Stimulated activated naive CD4-positive, alpha-beta T cell treated with Interleukin-2 at 50 U/mL for 16 hours (primary cell): ENCODE results near the gene GTF3C1.
"Not testable (repeated sequence)": the region's sequence is repeated elsewhere in the genome, so short reads cannot be mapped to it uniquely, and the experiment has no call there.

Source experiments
- DNase-seq: peaks from one replicate; lab custom pipeline; 2025; lab: John Stamatoyannopoulos, UW

GTF3C1 gene

GRCh38 chr16:27462846-27463682 lies 86.6 kb downstream of the GTF3C1 start:
- no peak for DNase-seq

- DNase-seq, result no peak
These were observed 87.4 kb downstream of the GTF3C1 start for GRCh38 chr16:27462200-27462845.

DNA sequence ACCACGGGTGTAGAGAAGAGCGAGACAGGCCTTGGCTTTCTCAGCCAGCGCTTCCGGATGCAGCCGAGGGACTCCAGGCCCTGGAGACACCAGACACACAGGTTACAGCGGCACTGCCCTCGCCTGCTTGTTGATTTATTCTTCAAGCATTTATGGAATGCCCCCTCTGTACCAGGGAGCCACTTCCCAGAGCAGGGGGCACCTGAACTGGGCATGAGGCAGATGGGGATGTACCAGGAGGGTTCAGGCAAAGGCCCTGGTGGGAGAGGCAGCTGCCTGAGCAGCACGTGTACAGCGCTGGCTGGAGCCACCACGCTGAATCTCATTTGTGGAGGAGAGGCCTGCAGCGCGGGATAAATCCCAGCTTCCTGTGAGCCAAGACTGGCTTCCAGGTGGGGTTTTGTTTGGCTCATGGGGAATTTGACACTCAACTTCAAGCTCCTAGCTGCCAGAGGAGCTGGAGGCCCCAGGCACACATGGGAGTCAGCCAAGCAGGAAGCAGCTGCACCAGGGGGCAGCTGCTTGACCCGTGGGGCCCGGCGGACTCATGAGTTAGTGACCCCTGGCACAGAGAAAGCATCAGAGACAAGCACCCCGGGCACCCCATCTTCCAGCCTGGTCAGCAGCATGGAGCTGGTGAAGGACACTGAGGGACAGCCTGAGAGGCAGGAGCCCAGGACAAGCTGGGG lies 88.1 kb downstream of the GTF3C1 start:
- no peak for DNase-seq

- DNase-seq, result no peak
These were observed 88.8 kb downstream of the GTF3C1 start for GRCh38 chr16:27460663-27461482.

GRCh38 chr16:27460213-27460612 lies 89.5 kb downstream of the GTF3C1 start:
- no peak for DNase-seq

DNA sequence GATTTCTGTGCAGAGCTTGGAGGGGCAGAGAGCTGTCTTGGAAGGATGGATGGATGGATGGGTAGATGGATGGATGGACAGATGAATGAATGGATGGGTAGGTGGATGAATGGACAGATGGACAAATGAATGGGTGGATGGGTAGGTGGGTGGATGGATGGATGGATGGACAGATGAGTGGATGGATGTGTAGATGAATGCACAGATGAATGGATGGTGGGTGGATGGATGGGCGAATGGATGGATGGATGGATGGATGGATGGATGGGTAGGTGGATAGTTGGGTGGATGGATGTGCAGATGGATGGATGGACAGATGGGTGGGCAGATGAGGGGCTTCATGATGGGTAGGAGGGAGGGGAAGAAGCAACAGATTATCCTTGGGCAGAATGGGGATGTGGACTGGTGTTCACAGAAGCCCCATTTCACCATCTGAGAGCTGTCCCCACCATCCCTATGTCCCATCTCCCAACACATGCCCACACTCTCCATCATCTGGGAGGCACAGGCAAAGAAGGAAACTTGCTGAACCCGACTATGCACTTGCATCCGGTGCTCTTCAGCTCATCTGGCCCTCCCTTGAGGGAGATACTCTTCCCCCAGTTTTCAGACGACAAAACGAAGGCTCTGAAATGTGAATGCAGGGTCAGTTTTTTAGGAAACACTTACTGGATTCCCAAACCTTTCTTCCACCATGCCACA lies 90.6 kb downstream of the GTF3C1 start:
- no peak for DNase-seq

DNA sequence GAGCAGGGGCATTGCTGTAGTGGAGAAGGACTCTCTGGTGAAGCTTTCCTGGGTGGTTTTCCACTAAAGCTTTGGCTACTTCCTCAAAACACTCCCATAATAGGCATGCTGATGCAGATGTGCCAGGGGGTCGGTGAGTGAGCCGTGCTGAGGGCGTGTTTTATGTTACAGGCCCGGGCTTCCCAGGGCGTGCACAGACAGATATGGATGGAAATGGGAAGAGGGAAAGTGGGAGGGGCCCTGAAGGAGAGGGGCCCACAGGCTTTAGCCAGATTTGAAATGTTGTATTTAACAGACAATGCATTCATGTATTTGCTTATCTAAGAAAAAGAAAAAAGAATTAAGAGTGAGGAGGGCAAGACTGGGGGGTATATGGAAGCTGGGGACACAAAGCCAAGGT lies 91.5 kb downstream of the GTF3C1 start:
- no peak for DNase-seq

DNA sequence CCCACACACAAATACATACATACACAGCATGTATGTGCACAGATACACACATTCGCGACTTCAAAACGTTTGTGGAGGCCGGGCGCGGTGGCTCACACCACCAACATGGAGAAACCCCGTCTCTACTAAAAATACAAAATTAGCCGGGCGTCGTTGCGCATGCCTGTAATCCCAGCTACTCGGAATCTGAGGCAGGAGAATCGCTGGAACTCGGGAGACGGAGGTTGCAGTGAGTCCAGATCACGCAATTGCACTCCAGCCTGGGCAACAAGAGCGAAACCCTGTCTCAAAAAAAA lies 92.2 kb downstream of the GTF3C1 start:
- DNase-seq, result not testable (repeated sequence)

DNA sequence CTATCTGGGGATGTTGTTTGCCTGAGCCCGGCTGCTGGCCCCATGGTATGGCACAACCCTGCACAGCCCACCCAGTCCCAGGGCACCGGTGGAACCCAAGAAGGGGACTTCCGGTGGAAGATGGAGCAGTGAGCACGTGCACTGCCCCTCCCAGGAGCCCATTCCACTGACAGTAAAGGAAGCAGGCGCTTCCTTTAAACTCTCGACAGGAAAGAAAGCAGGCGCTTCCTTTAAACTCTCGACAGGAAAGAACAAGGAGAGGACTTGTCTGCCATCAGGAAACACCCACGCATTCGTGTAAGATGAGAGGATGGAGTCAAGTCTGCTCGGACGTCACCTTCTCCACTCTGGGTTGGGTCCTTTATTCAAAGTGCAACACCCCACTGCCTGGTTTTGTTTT lies 94.0 kb downstream of the GTF3C1 start:
- no peak for DNase-seq

- no peak for DNase-seq
These were observed 96.3 kb downstream of the GTF3C1 start for GRCh38 chr16:27453494-27453825.

DNA sequence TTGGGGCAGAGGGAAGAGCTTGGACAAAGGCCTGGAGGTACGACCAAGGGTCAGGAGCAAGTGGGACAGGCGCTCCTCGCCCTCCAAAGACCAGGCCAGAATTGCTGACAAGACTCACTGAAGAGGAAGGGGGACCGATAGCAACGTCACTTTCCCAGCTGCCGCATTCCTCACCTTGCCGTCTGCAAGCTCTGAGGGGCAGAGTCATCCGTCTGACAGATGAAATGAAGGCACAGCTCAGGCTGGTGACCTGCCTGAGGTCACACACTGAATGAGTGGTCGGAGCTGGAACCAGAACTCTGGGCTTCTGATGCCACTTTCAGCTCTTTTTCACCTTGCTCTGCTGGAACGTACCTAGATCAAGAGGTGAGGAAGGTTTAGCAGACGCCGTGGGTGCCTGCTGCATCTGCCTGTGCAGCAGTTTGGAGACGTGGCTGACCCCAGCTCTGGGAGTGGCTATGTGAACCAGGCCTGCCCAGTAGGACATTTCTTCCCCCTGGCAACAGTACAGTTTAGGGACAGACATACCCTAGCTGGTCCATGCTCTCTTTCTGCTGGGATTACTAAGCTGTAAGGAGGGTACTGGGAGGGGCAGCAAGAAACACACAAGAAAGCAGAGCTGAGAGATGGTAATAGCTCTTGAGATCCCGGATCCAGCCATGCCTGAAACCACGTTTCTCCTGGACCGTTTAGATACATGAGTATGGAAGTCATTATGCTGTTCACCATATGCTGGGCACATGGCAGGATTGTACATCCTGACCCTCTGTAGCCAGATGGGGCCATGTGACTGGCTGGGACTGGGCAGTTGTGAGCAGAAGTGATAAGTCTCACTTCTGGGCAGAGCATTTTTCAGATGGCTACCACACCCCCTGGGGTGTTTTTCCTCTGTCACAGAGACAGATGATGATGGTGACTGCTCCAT lies 96.9 kb downstream of the GTF3C1 start:
- no peak for DNase-seq

DNA sequence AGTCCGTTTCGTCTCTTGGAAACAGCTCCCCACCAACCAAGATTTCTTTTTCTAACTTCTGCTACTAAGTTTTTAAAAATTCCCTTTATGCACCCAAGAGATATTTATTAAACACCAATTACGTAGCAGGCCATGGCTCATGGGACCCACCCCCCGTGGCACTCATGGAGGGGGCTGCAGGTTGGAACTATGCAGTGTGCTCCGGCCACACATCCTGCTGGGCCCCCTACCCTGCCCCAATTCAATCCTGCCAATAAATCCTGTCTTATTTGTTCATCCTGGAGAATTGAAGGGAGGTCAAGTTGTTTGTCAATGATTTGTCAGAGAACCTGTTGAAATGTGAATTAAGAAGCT lies 99.5 kb downstream of the GTF3C1 start:
- DNase-seq, result no peak

- peak; percentile 70 for DNase-seq
These were observed 100.1 kb downstream of the GTF3C1 start for GRCh38 chr16:27449434-27450195.

DNA sequence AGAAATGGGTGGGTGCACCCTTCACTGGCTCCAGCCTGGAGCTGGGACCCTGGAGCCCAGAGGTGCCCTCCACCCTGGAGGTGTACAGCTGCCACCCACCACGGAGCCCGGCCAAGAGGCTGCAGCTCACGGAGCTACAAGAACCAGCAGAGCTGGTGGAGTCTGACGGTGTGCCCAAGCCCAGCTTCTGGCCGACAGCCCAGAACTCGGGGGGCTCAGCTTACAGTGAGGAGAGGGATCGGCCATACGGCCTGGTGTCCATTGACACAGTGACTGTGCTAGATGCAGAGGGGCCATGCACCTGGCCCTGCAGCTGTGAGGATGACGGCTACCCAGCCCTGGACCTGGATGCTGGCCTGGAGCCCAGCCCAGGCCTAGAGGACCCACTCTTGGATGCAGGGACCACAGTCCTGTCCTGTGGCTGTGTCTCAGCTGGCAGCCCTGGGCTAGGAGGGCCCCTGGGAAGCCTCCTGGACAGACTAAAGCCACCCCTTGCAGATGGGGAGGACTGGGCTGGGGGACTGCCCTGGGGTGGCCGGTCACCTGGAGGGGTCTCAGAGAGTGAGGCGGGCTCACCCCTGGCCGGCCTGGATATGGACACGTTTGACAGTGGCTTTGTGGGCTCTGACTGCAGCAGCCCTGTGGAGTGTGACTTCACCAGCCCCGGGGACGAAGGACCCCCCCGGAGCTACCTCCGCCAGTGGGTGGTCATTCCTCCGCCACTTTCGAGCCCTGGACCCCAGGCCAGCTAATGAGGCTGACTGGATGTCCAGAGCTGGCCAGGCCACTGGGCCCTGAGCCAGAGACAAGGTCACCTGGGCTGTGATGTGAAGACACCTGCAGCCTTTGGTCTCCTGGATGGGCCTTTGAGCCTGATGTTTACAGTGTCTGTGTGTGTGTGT lies 100.9 kb downstream of the GTF3C1 start:
- no peak for DNase-seq

- DNase-seq, result no peak
These were observed 102.4 kb downstream of the GTF3C1 start for GRCh38 chr16:27447301-27447700.

GRCh38 chr16:27446721-27447120 lies 103.0 kb downstream of the GTF3C1 start:
- DNase-seq, result peak; percentile 56

DNA sequence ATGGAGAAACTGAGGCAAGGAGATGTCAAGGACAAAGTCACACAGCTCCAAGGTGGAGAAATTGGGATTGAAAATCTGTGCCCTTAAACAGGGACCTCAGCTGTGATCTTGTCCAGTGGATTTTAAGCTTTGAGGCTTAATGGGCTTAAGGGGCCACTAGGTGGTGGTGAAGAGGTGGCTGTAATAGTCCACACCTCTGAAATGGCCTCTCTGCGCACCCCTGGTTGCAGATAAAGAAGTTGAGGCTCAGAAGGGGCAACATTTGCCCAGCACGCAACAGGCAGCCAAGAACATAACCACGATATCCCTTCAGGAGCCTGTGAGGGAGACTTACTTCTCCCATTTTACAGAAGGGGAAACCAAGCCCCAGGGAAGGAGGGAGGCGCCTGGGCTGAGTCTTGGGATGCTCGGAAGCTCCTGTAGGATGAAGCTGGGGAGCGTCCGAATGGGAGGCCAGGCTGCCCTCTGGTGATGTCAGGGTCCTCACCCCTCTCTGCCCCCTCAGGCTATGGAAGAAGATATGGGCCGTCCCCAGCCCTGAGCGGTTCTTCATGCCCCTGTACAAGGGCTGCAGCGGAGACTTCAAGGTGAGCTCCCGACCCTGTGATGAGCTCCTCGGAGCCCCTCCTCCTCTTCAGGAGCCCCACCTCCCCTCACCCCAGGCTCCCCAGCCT lies 104.1 kb downstream of the GTF3C1 start:
- no peak for DNase-seq

GRCh38 chr16:27444470-27444869 lies 105.2 kb downstream of the GTF3C1 start:
- DNase-seq, result no peak
